Keratinocyte (primary cell): ENCODE data around the gene BMP7. TPM values are rescaled to one million over a fixed set of nuclear protein-coding genes. Genes with fewer than 3 reads are reported as not detected.

Source experiments
- DNase-seq: peaks from one replicate; pipeline ENCODE4 v3.0.0-alpha.2; 2011; ENCODE audit warnings: low read depth, missing footprints, low spot score
- FAIRE-seq: peaks from 2 replicates; lab custom pipeline; 2011; peaks lifted over from hg19 to GRCh38; lab: Jason Lieb, UNC
- H2AFZ ChIP-seq: 2 replicates; pipeline ENCODE4 v1.6.0; 2012; ENCODE audit warnings: low read length, control low read depth, inconsistent platforms; ENCODE audit not compliant: control insufficient read depth
- H3K27ac ChIP-seq: 2 replicates; pipeline ENCODE4 v1.5.1; 2011; ENCODE audit warnings: low read length; ENCODE audit not compliant: control insufficient read depth, insufficient read depth
- H3K27me3 ChIP-seq: 3 replicates; pipeline ENCODE4 v1.6.0; 2011; ENCODE audit warnings: low read length; ENCODE audit not compliant: control insufficient read depth, insufficient read depth; ENCODE audit errors: extremely low read depth
- H3K36me3 ChIP-seq, 2 experiments: 2 replicates in 1 of 2; 3 replicates in 1 of 2; pipeline ENCODE4 v1.5.1; 2011; ENCODE audit warnings: low read length in 2 of 2, mild to moderate bottlenecking in 1 of 2; ENCODE audit not compliant: control insufficient read depth in 2 of 2, insufficient read depth in 2 of 2; ENCODE audit errors: extremely low read depth in 1 of 2
- H3K4me1 ChIP-seq: 3 replicates; pipeline ENCODE4 v1.5.1; 2011; ENCODE audit warnings: low read length; ENCODE audit not compliant: control insufficient read depth, insufficient read depth; ENCODE audit errors: extremely low read depth
- H3K4me2 ChIP-seq: 3 replicates; pipeline ENCODE4 v1.6.0; 2011; ENCODE audit warnings: low read depth, low read length; ENCODE audit not compliant: control insufficient read depth, insufficient read depth; ENCODE audit errors: extremely low read depth
- H3K4me3 ChIP-seq, 3 experiments: fragments of 200-600 bp in 1 of 3; sonication (generic) in 1 of 3; 2 replicates in 2 of 3; 3 replicates in 1 of 3; pipeline ENCODE4 v1.5.1; 2011 to 2016; ENCODE audit warnings: low read length in 3 of 3, mild to moderate bottlenecking in 3 of 3, control low read depth in 2 of 3, inconsistent platforms in 1 of 3, low read depth in 1 of 3, mixed read lengths in 1 of 3, mixed run types in 1 of 3, moderate library complexity in 1 of 3; ENCODE audit not compliant: control insufficient read depth in 2 of 3, insufficient read depth in 2 of 3; ENCODE audit errors: extremely low read depth in 1 of 3
- H3K79me2 ChIP-seq: 2 replicates; pipeline ENCODE4 v1.6.0; 2012; ENCODE audit warnings: low read length; ENCODE audit not compliant: control insufficient read depth, insufficient read depth
- H3K9ac ChIP-seq: 3 replicates; pipeline ENCODE4 v1.6.0; 2011; ENCODE audit warnings: low read length; ENCODE audit not compliant: control insufficient read depth, insufficient read depth; ENCODE audit errors: extremely low read depth
- H3K9me1 ChIP-seq: 3 replicates; pipeline ENCODE4 v1.6.0; 2011; ENCODE audit warnings: low read length; ENCODE audit not compliant: control insufficient read depth, insufficient read depth; ENCODE audit errors: extremely low read depth
- H3K9me3 ChIP-seq: 2 replicates; pipeline ENCODE4 v1.5.1; 2012; ENCODE audit warnings: low read depth, low read length; ENCODE audit not compliant: control insufficient read depth
- H4K20me1 ChIP-seq: 3 replicates; pipeline ENCODE4 v1.6.0; 2011; ENCODE audit warnings: low read length; ENCODE audit not compliant: control insufficient read depth, insufficient read depth; ENCODE audit errors: extremely low read depth
- CTCF ChIP-seq, 3 experiments: IDR thresholded peaks in 1 of 3; conservative IDR thresholded peaks in 1 of 3; optimal IDR thresholded peaks in 1 of 3; 2 replicates in 2 of 3; 3 replicates in 1 of 3; pipeline versions ENCODE3 to v1.5.1; 2011; ENCODE audit warnings: low read length in 3 of 3, mild to moderate bottlenecking in 3 of 3, moderate library complexity in 2 of 3, control low read depth in 1 of 3, inconsistent platforms in 1 of 3; ENCODE audit not compliant: insufficient read depth in 2 of 3; ENCODE audit errors: extremely low read depth in 1 of 3
- EZH2 ChIP-seq: IDR thresholded peaks from one replicate; pipeline ENCODE4 v1.6.1; 2012; ENCODE audit warnings: inconsistent platforms, mild to moderate bottlenecking, low read length, moderate library complexity
- dilution Hi-C: fragments of 300-500 bp; cut with MboI; formaldehyde crosslinking; loops from one replicate; pipeline ENCODE4 v1.7.0; 2020; ENCODE audit warnings: low sequenced_read_pairs; ENCODE audit not compliant: extremely low pct_ligation_motif_present
- polyA plus RNA-seq, 5 experiments: library from polyadenylated mRNA; depleted of rRNA in 3 of 5; stranded (reverse) in 3 of 5; stranded (forward) in 1 of 5; unstranded in 1 of 5; fragments of >200 nt; gene quantifications; 1 replicate in 1 of 5; 2 replicates in 3 of 5; 3 replicates in 1 of 5; pipeline versions ENCODE4 v1.2.1 to v1.2.3, GENCODE V29; 2011 to 2012; ENCODE audit warnings: missing spikeins in 2 of 5, low read depth in 1 of 5, low replicate concordance in 1 of 5

The BMP7 gene
- polyA plus RNA-seq, 1 donor (not counting 4 experiments of a cell fraction or from before 2014, with no cell fraction given): 0.29 TPM

- Histone ChIP-seq H3K9ac (no peak overlapping the region), H3K79me2 (no peaks in the 10 kb centered on the region), H3K4me1 (no peaks in the 10 kb centered on the region), H3K9me3 (no peaks in the 10 kb centered on the region), H3K4me2 (no peak overlapping the region), H3K36me3 (no peaks in the 10 kb centered on the region), H3K4me3 (no peak overlapping the region), H3K27me3 (peaks cover 20% of the 10 kb centered on the region), H2AFZ (no peak overlapping the region), H3K9me1 (no peaks in the 10 kb centered on the region), H4K20me1 (peaks cover 2% of the 10 kb centered on the region), H3K27ac (no peak overlapping the region)
- dilution Hi-C loops: no loop called here
- TF ChIP-seq EZH2 (no peak), CTCF (optimal IDR thresholded peaks at IDR 0.05 in 1 of 3, IDR thresholded peaks at IDR 0.05 in 1 of 3, conservative IDR thresholded peaks at IDR 0.05 in 1 of 3; ENCODE audit: extremely low read depth in 1 of 3, insufficient read depth in 2 of 3, low read length in 3 of 3) (no peak)
- FAIRE-seq: no peak
- DNase-seq: no peak
Observed at GRCh38 chr20:57156011-57156729, 110.3 kb downstream of the BMP7 start.

- no peak overlapping the region for H3K4me2 ChIP-seq
- FAIRE-seq (no peak), DNase-seq (no peak)
- H3K27me3 ChIP-seq: peaks cover 19% of the 10 kb centered on the region
- H3K36me3 ChIP-seq: no peaks in the 10 kb centered on the region
- no peak overlapping the region for H3K27ac ChIP-seq
- no peaks in the 10 kb centered on the region for H3K9me1 ChIP-seq
- no peak overlapping the region for H3K4me3 ChIP-seq
- H3K79me2 ChIP-seq: no peaks in the 10 kb centered on the region
- H2AFZ ChIP-seq: no peak overlapping the region
- TF ChIP-seq EZH2: no peak
- no peak for TF ChIP-seq CTCF (optimal IDR thresholded peaks at IDR 0.05 in 1 of 3, IDR thresholded peaks at IDR 0.05 in 1 of 3, conservative IDR thresholded peaks at IDR 0.05 in 1 of 3; ENCODE audit: extremely low read depth in 1 of 3, insufficient read depth in 2 of 3, low read length in 3 of 3)
- peaks cover under 1% of the 10 kb centered on the region for H4K20me1 ChIP-seq
- no peaks in the 10 kb centered on the region for H3K4me1 ChIP-seq
- no peak overlapping the region for H3K9ac ChIP-seq
- dilution Hi-C loops: no loop called here
- H3K9me3 ChIP-seq: no peaks in the 10 kb centered on the region
Observed at GRCh38 chr20:57155415-57155814, 111.0 kb downstream of the BMP7 start.
